B cell (primary cell): ENCODE data around the gene ADAP2.

Experiments used
- EZH2 ChIP-seq: IDR thresholded peaks from 2 replicates; pipeline ENCODE4 v1.6.1; 2012; ENCODE audit warnings: borderline replicate concordance, low read depth, mild to moderate bottlenecking, moderate library complexity, low read length; ENCODE audit not compliant: insufficient read depth, poor library complexity, severe bottlenecking
- TF ChIP-seq, protein P1 (sequence below): fragments of 200-600 bp; IDR thresholded peaks from one replicate; pipeline ENCODE4 v1.8.0; 2022; ENCODE audit warnings: antibody characterized with exemption, mild to moderate bottlenecking

DNA sequence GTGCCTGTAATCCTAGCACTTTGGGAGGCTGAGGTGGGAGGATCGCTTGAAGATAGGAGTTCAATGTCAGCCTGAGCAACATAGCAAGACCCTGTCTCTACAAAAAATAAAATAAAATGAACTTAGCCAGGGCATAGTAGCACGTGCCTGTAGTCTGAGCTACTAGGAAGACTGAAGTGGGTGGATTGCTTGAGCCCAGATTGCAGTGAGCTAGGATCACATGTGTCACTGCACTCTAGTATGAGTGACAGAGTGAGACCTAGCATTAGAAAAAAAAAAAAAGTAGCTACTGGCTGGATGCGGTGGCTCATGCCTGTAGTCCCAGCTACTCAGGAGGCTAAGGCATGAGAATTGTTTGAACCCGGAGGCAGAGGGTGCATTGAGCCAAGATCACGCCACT is 6.0 kb downstream of the ADAP2 start:
- TF ChIP-seq, protein P1, sequence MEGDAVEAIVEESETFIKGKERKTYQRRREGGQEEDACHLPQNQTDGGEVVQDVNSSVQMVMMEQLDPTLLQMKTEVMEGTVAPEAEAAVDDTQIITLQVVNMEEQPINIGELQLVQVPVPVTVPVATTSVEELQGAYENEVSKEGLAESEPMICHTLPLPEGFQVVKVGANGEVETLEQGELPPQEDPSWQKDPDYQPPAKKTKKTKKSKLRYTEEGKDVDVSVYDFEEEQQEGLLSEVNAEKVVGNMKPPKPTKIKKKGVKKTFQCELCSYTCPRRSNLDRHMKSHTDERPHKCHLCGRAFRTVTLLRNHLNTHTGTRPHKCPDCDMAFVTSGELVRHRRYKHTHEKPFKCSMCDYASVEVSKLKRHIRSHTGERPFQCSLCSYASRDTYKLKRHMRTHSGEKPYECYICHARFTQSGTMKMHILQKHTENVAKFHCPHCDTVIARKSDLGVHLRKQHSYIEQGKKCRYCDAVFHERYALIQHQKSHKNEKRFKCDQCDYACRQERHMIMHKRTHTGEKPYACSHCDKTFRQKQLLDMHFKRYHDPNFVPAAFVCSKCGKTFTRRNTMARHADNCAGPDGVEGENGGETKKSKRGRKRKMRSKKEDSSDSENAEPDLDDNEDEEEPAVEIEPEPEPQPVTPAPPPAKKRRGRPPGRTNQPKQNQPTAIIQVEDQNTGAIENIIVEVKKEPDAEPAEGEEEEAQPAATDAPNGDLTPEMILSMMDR = no peak
- TF ChIP-seq EZH2 = no peak
